ENCODE measurements around the gene USH1C.

The USH1C gene

DNA sequence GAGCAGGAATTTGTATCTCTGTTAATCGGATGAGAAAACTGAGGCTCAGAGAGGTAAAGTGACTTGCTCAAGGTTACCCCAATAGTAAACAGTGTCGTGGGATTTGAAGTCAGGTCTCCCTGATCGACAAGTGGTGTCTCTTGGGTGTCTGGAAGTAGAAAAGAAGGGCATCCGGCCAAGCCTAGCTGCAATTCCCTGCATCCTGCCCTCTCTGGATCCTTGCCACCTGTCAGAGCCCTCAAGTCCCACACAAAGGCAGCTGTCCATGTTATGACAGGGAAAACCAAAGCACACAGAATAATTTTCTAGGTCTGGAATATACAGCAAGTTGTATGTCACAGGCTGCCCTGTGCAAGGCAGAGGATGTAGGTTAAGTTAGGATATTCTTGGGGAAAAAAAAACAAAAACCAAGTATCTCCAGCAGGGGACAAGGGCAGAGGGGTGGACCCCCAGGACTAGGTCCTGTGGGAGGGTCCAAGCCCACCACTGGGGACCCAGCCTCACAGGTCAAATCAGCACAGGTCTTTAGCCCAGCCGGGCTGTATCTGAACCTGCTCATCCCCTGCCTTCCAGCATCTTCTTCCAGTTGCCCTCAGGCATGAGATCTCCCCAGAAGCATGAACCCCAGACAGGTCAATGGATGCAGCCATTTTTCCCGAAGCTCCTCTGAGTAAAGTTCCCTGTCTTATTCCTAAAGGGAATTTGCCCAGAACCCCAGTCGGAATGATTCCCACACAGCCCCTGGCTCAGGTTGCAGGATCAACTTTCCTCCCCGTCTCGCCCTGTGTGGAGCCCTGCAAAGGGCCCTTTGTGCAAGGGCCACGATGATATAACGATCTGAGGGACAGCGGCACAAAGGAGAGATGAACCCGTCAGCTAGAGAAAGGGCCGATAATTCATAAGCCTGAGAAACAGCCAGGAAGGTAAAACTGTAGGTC lies 15.0 kb downstream of the USH1C start:
- in situ Hi-C loops (cut with MboI; ENCODE audit: low sequenced_read_pairs): no loop called here

DNA sequence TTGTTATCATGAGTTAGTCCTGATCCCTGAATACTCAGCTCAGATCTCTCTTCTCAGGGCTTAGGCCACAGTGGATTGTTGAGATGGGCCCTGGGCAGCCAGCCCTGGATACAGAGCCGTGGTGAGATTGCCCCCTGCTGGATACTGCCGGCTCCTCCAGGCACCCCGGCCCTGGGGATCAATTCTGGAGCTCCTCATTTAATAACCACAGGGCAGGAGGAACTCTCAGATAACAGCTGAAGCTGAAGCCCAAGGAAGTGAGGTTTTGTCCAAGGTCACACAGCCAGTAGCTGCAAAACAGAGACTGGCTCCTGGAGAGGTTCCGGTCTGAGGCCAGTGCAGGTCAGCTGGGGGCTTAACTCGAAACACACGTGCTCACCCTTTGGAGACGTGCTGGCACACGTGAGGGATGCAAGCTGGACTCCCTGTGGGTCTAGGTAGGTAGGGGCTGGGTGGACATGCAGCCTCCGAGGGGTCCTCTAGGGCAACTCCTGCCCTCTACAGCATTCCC lies 16.0 kb downstream of the USH1C start:
- in situ Hi-C loops (cut with MboI; ENCODE audit: low sequenced_read_pairs): no loop called here

DNA sequence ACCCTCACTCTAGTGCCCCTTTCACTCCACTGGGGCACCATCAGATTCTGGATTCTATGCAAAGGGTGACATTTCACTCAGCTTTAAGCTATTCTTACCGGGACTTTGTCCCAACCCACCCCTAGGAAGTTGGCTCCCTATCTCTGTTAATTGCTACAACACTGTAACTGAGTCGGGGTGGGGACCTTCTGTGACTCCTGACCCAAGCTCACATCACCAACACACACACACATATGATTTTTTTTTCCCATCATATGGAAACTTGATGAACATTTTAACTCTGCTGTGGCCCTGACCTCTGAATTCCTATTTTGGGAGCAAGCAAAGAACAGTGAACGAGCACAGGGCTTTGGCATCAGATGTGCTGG lies 16.6 kb downstream of the USH1C start:
- in situ Hi-C loops (cut with MboI; ENCODE audit: low sequenced_read_pairs): no loop called here

DNA sequence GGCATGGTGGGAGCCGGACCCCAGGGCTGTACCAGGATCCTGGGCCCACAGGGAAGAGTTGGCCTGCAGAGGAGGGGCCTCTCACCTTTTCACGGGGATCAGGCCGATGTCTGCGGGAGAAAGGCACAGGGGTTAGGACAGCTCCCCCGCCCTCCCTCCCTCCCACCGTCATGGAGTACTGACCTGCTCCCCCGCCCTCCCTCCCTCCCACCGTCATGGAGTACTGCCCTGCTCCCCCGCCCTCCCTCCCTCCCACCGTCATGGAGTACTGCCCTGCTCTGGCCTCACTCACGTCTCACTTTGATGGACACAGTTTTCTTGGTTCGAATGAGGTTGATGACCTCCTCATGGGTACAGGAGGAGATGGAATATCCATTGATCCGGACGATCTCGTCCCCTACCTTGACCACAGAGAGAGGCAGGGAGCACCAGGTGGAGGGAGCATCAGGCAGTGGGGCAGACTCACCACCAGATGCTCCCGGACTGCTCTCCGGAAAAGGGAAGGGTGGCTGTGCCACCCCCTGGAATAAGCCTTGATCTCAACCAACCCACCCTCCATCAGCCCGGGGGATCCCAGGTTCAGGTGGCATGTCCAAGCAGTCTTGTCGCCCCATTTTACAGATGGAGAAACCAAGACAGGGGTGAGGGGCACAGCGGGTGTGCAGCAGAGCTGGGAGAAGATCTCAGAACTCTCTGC lies 17.1 kb downstream of the USH1C start:
- in situ Hi-C loops (cut with MboI; ENCODE audit: low sequenced_read_pairs): no loop called here

DNA sequence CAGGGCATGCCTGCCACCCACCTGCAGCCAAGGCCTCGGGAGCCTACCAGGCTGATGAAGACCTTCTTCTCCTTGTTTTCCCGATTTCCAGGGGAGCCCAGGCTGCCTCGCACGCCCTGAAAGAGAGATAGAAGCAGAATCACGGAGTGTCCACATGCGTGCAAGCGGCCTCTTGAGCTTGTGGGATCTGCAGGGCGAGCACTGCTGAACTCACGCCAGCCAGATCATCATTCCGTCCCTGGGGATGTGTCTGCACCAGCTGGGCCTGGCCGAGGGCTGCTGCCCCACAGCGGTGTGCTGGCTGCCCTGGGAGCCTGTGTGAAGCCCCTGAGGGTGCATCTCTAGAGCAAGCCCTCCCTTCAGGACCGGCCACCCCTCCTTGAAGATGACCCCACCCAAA lies 17.9 kb downstream of the USH1C start:
- in situ Hi-C loops (cut with MboI; ENCODE audit: low sequenced_read_pairs): no loop called here

DNA sequence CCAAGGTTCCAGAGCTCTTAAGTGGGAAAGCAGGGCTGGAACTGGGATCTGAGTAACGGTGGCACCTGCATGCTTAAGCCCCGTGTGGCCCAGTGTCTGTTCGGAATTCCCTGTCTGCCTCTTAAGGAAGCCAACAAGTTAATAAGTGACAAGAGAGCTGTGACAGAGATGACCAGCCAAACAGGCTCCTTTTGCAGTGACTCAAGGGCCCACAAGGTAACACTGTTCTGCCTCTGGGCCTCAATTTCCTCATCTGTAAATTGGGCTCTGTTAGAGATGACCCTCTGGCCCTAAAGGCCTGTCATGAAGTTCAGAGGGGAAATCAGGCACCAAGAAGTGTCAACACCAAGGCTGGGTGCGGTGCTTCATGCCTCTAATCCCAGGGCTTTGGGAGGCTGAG lies 18.6 kb downstream of the USH1C start:
- in situ Hi-C loops (cut with MboI; ENCODE audit: low sequenced_read_pairs): no loop called here

DNA sequence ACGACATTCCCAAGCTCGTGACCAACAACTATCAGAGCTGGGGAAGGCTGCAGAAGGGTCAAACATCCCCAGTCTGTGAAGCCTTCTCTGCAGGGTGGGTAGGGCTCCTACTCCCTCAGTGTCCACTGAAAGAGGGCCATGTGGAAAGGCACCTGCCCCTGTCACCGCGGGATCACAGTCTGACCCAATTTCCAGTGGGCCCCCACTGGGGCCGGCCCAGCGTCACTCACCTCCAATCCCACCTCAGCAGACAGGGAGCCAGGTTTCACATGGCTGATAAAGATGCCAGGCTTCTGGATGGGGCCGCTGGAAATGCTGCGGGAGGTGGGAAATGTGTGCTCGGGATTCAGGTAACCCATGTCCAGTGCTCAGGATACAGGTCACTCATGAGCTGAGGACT lies 20.0 kb downstream of the USH1C start:
- in situ Hi-C loops (cut with MboI; ENCODE audit: low sequenced_read_pairs): loop anchor here (25.0 kb wide), 1 partner anchor 137 kb away; the partner anchor contains the start of gene KCNJ11

DNA sequence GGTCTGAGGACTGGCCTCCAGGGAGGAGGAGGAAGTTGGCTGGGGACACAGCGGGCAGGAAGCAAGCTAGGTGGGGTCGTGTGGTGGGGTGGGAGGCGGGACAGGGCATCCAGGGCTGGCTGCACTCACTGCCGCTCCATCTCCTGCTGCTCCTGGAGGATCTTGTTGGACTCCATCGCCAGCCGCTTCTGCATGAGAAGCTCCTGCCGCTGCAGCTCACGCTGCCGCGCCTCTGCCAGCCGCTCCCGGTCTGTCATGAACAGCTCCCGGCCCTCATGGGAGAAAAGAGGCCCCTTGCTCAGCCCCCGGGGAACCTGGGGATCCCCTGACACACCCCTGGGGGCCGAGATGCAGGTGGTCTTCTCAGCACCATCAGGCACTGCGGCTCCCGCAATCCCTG lies 21.6 kb downstream of the USH1C start:
- in situ Hi-C loops (cut with MboI; ENCODE audit: low sequenced_read_pairs): loop anchor here (25.0 kb wide), 1 partner anchor 135 kb away; the partner anchor contains the start of gene KCNJ11

DNA sequence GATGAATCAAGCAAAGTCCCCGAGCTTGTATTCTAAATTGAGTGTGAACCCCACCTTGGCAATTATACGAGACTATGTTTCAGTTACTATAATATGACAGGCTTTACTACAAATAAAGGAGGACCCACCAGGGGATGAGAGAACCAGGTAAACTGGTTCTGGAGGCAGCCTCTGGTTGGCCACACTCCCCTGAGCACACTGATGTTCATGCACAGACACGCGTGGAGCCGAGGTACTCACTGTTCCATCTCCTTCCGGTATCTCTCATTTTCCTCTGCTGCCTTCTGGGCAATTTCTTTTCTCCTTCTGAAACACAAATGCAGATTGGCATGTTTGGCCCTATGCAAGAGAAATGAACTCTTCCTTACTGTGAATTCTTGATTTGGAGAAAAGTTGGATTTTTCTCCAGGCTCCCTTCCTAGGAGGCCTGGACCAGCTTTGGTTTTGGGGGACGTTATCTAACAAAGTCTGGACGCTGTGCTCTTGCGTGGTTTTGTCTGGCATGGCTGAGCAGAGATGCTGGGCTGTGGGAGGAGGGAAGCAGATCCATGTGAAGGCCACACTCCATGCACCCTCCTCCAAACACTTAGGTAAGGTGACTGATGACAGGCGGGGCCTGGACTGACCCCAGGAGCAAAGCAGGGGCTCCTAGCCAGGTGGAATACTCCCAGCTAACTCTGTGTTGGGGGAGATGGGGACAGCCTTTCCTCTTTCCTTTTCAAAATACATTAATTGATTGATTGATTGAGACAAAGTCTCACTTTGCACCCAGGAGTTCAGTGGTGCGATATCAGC lies 22.9 kb downstream of the USH1C start:
- in situ Hi-C loops (cut with MboI; ENCODE audit: low sequenced_read_pairs): loop anchor here (25.0 kb wide), 1 partner anchor 134 kb away; the partner anchor contains the start of gene KCNJ11

DNA sequence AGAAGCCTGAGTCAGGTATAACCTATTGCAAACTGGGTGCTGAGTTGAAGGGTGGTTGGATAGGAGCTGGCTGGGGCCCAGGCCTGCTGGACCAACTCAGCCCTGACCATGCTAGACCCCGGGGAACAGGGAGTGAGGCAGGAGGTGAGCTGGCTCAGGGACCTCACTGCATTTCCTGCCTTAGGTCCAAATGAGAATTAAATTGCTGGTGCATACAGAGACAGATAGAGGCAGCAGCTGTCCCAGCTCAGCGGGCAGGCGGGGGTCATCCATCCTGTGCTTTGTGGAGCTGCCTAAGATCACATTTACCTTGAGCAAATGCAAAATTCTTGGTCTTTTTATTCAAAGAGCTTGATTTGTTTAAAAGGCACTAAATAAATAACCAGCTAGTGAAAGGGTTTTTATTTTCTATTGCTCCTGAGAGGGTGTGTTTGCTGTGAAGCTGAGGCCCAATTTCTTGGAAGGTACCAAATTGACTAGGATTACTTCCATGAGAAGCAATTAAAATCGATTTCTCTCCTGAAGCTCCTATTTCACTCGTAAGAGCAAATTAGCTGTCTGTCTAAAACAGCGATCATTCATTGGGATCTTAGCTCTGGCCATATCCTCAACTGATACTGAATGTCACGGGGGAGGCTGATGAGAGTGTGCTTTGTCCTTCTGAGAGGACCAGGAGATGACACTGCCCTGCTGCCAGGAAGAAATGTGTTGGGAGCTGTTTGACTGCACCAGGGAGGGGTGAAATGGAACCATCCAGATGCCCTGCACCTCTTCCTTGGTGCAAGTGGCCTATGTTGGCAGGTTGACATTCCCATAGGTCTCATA lies 24.9 kb downstream of the USH1C start:
- in situ Hi-C loops (cut with MboI; ENCODE audit: low sequenced_read_pairs): loop anchor here (25.0 kb wide), 1 partner anchor 132 kb away; the partner anchor contains the start of gene KCNJ11

DNA sequence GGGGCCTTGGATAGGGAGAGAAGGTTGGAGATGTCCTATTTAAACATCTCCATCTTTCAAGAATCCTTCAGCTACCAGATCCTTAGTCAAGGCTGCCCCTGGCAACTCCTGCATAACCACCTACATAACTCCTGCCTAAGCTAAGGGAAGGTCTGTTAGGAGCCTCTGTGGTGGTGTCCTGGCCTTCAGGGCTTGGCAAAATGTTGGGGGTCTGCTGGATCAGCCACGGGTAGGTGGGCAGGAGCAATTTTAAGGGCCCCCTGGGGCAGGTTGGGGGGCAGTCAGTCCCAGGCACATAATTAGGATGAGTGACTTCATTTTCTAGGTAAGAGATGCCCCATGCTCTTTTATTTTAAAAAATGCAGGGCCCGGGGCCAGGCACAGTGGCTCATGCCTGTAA lies 25.9 kb downstream of the USH1C start:
- in situ Hi-C loops (cut with MboI; ENCODE audit: low sequenced_read_pairs): loop anchor here (25.0 kb wide), 1 partner anchor 131 kb away; the partner anchor contains the start of gene KCNJ11

DNA sequence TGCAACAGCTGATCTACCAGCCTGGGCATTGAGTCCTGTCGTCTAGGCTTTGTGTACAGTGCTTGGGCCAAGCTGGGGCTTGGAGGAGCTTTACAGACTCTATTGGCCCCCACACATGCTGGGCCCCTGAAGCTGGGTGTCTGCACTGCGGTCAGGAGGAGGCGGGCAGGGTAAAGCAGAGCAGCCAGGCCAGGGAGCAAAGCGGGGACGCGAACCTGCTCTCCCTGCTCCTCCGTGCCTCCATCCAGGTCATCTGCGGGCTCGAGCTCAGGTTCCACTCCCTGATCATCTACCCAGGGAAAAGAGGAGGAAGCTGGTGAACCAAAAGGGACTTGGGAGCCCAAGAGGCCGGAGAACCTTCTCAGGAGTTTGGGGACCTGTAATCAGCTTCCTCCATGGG lies 27.0 kb downstream of the USH1C start:
- in situ Hi-C loops (cut with MboI; ENCODE audit: low sequenced_read_pairs): loop anchor here (25.0 kb wide), 1 partner anchor 130 kb away; the partner anchor contains the start of gene KCNJ11

DNA sequence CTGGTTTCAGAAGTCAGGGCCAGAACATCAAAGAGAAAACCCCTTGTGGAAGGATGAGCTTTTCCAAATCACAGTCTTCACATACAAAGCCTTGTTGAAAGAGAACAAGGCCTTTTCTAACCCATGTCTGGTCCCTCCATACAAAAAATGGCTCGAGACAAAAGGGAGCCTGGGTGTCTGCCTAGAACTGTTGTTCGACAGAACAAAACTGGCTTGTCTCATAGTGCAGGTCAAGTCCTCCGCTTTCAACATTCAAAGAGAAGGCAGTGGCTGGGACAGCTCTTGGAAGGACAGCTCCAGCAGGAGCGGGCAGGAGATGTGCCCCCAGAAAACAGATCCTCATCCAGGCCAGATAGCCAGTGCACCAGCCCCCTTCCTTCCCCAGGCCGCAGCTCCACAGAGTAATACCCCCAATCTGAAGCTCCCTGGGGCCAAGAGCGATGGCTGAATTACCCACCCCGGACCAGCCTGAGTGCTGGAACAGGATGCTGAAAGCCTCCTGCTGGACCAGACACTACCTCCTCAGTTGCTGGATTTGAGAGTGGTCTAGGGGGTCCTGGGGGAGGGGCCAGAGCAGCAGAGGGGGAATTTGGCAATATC lies 27.6 kb downstream of the USH1C start:
- in situ Hi-C loops (cut with MboI; ENCODE audit: low sequenced_read_pairs): loop anchor here (25.0 kb wide), 1 partner anchor 129 kb away; the partner anchor contains the start of gene KCNJ11

DNA sequence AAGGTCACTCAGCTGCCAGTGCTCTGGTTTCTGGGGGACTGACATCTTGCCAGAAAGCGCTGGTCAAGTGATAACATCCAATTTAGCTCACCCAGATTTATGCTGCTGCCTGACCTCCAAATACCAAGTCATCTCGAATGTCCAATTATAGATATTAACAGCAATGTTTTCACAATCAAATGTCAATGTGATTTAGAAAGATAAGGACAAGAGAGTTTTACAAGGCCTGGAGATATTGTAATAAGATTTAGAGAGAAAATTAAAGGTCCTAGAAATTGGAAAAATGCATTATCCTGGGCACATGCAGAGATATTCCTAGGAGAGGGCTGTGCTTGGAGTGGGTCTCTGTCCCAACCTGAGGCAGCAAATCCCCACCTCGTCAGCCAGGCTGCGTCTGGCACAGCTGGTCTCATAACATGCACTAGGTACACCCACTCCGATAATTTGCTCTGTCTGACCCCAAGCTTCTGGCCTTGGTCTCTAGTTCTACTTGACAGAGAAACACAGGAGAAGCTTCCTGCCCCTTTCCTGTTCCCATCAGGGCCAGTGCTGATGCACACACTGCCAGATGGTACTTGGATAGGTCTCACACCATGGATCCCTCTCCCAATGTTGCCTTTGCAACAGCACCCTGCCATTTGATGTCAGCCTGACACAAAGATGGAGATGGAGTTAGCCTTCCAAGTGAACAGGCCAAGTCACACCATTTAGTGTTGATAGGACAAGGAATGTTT lies 28.6 kb downstream of the USH1C start:
- in situ Hi-C loops (cut with MboI; ENCODE audit: low sequenced_read_pairs): loop anchor here (25.0 kb wide), 1 partner anchor 128 kb away; the partner anchor contains the start of gene KCNJ11

DNA sequence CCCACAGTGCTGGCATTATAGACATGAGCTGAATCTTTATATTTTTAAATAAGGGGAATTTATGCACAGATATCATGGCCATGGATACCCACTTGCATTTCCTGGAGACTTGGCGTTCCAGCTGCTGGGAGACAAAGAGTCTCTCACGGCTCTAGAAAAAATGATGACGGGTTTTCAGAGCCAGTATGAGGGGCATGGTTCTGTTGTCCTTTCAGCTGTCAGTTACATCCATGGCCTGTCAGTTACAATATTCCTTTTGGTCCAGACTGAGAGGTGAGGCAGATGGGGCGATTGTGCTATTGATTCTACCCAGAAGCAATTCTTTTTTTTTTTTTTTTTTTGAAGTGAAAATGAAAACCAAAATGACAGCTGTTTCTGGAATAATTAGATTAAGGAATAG lies 29.7 kb downstream of the USH1C start:
- in situ Hi-C loops (cut with MboI; ENCODE audit: low sequenced_read_pairs): loop anchor here (25.0 kb wide), 1 partner anchor 127 kb away; the partner anchor contains the start of gene KCNJ11

DNA sequence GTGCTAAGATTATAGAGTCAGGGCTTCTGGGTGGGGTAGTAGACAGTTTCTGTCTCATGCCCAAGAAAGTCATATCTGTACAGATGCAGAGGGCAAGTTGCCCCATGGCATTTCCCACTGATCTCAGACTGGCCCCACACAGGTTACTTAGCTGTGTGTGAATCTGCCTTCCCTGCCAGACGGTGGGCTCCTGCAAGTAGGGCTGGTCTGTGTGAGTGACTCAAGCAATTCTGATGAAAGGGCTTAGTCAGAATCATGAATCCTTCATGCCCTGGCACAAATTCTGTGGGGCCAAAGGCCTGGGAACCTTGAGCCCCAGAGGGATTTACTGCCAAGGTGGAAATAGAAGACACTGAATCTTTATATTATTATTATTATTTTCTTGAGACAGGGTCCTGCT lies 30.4 kb downstream of the USH1C start:
- in situ Hi-C loops (cut with MboI; ENCODE audit: low sequenced_read_pairs): loop anchor here (25.0 kb wide), 1 partner anchor 127 kb away; the partner anchor contains the start of gene KCNJ11

DNA sequence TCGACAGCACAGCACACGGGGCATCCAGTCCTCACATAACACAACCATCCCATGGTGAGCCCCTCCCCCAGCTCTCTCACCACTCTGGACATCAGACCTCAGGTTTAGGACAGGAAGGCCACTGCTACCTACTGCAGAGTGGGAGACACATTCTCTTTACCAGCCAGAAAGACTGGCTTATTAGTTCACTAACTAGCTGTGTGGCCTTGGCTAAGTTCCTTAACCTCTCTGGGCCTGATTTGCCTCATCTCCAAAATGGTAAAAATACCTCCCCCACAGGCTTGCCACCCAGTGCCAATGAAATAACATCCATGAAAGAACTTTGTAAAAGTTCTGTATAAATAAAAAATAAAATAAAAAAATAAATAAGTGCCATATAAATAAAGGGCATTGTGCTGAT lies 32.1 kb downstream of the USH1C start:
- in situ Hi-C loops (cut with MboI; ENCODE audit: low sequenced_read_pairs): loop anchor here (25.0 kb wide), 1 partner anchor 125 kb away; the partner anchor contains the start of gene KCNJ11

DNA sequence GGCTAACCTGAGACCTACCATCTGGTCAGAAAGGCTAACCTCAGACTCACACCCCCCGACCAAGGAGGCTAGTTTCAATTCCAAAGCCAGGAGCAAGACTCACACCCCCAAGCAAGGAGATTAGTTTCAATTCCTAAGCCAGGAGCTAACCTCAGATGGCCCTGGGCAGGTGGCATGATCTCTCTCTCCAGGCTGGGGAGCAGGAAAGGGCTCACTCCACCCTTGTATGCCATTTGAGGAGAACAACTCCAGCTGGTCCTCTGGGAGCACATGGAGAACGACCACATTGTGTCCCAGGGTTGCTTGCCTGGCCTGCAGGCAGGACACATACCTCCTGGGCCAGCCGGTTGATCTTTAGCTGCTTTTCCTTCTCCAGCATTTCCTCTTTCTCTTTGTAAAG lies 32.6 kb downstream of the USH1C start:
- in situ Hi-C loops (cut with MboI; ENCODE audit: low sequenced_read_pairs): loop anchor here (25.0 kb wide), 1 partner anchor 124 kb away; the partner anchor contains the start of gene KCNJ11

Data from hTERT RPE-1 (cell line).